Lower leg skin (tissue), 3 donors: Measurements from ENCODE around the gene SGF29.

ENCODE experiments used
- CTCF ChIP-seq, 3 donors: fragments of 450-650 bp; IDR thresholded peaks; one replicate each; pipeline ENCODE4 v1.5.1; 2016; ENCODE audit warnings: antibody characterized with exemption in 3 of 3, mild to moderate bottlenecking in 3 of 3, moderate library complexity in 2 of 3
- POLR2A ChIP-seq, 2 donors: fragments of 450-650 bp; IDR thresholded peaks; one replicate each; pipeline ENCODE4 v1.6.1; 2016 to 2017; ENCODE audit warnings: antibody characterized with exemption in 2 of 2, mild to moderate bottlenecking in 1 of 2, moderate library complexity in 1 of 2

DNA sequence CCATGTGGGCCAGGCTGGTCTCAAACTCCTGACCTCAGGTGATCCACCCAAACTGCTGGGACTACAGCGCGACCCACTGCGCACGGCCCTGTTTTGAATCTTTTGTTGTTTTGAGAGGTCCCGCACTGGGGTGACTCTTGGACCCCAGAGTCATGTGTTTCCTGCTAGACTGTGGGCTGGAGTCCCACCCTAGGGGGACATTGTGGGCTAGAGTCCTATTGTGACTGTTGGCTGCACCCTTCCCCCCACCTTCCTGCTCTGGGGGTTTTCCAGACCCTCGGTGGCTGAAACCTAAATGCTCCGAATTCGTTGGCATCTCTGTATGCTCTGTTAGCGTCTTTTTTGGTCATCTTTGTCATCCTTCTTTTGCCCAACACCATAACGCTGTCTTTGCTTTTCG, 30.9 kb upstream of the SGF29 start:
- TF ChIP-seq CTCF (IDR thresholded peaks at IDR 0.05) (no peak), POLR2A (IDR thresholded peaks at IDR 0.05) (no peak)
